ENCODE measurements around the gene ZFHX2.

ZFHX2 gene

DNA sequence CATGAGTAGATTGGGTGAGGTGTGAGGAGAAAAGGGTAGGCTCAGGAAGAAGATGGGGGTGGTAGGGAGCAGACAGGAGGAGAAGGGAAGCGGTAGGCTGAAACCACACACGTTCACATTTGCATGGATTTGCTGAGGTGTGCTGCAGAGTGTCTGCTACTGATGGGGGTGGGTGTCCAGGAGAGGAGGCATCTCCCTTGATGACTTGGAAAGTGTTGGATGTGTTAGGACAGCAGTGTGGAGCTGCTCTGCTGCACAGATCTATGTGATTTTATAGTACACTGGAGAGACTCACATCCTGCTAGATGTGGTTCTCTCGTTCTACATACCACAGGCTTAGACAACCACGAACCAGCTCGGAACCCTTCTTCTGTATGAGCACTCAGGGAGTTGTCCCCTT is 9.3 kb downstream of the ZFHX2 start:
- no peaks in the 10 kb centered on the region for H4K20me1 ChIP-seq (ENCODE audit: insufficient read depth, low read length)
- no peak overlapping the region for H3K4me3 ChIP-seq (ENCODE audit: low read length)
- no peaks in the 10 kb centered on the region for H3K36me3 ChIP-seq (replicated peaks; ENCODE audit: low read depth, low read length)
- no peak overlapping the region for H3K9ac ChIP-seq (ENCODE audit: low read length)
- no peaks in the 10 kb centered on the region for H3K9me3 ChIP-seq (ENCODE audit: insufficient read depth, low read length)
- TF ChIP-seq EZH2phosphoT487 (IDR thresholded peaks at IDR 0.05; ENCODE audit: low read depth), result no peak
- TF ChIP-seq, protein P1, sequence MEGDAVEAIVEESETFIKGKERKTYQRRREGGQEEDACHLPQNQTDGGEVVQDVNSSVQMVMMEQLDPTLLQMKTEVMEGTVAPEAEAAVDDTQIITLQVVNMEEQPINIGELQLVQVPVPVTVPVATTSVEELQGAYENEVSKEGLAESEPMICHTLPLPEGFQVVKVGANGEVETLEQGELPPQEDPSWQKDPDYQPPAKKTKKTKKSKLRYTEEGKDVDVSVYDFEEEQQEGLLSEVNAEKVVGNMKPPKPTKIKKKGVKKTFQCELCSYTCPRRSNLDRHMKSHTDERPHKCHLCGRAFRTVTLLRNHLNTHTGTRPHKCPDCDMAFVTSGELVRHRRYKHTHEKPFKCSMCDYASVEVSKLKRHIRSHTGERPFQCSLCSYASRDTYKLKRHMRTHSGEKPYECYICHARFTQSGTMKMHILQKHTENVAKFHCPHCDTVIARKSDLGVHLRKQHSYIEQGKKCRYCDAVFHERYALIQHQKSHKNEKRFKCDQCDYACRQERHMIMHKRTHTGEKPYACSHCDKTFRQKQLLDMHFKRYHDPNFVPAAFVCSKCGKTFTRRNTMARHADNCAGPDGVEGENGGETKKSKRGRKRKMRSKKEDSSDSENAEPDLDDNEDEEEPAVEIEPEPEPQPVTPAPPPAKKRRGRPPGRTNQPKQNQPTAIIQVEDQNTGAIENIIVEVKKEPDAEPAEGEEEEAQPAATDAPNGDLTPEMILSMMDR (IDR thresholded peaks at IDR 0.05; ENCODE audit: low read depth, low read length), result no peak
- H2AFZ ChIP-seq (ENCODE audit: low read depth, low read length), result no peak overlapping the region
- no peak overlapping the region for H3K4me2 ChIP-seq (ENCODE audit: low read length)
- no peaks in the 10 kb centered on the region for H3K79me2 ChIP-seq (ENCODE audit: low read length)
- no peak overlapping the region for H3K27ac ChIP-seq (ENCODE audit: low read length)
- H3K4me1 ChIP-seq (ENCODE audit: low read length), result 0 out of 2 replicates have a peak, but pooled peaks cover 4% of the 10 kb centered on the region
- H3K27me3 ChIP-seq (ENCODE audit: low read depth, low read length), result no peaks in the 10 kb centered on the region

DNA sequence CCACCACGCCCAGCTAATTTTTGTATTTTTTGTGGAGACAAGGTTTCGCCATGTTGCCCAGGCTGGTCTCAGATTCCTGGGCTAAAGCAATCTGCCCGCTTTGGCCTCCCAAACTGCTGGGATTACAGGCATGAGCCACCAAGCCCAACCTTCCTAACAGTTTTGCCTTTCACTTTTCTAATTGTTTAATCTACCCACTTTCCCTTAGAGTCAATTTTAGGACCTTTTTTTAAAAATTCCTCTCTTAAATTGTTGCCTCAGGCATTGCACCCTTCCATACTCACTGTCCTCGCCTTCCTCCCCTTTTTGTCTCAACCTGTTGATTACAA is 11.5 kb downstream of the ZFHX2 start:
- 0 out of 2 replicates have a peak, but pooled peaks cover 4% of the 10 kb centered on the region for H3K4me1 ChIP-seq (ENCODE audit: low read length)
- no peak overlapping the region for H3K4me3 ChIP-seq (ENCODE audit: low read length)
- H4K20me1 ChIP-seq (ENCODE audit: insufficient read depth, low read length), result no peaks in the 10 kb centered on the region
- no peak overlapping the region for H3K9ac ChIP-seq (ENCODE audit: low read length)
- no peak for TF ChIP-seq EZH2phosphoT487 (IDR thresholded peaks at IDR 0.05; ENCODE audit: low read depth)
- TF ChIP-seq, protein P1 (IDR thresholded peaks at IDR 0.05; ENCODE audit: low read depth, low read length), result no peak
- no peak overlapping the region for H3K27ac ChIP-seq (ENCODE audit: low read length)
- H2AFZ ChIP-seq (ENCODE audit: low read depth, low read length), result no peak overlapping the region
- H3K36me3 ChIP-seq (replicated peaks; ENCODE audit: low read depth, low read length), result no peaks in the 10 kb centered on the region
- H3K27me3 ChIP-seq (ENCODE audit: low read depth, low read length), result no peaks in the 10 kb centered on the region
- no peaks in the 10 kb centered on the region for H3K79me2 ChIP-seq (ENCODE audit: low read length)
- H3K4me2 ChIP-seq (ENCODE audit: low read length), result no peak overlapping the region
- no peaks in the 10 kb centered on the region for H3K9me3 ChIP-seq (ENCODE audit: insufficient read depth, low read length)

DNA sequence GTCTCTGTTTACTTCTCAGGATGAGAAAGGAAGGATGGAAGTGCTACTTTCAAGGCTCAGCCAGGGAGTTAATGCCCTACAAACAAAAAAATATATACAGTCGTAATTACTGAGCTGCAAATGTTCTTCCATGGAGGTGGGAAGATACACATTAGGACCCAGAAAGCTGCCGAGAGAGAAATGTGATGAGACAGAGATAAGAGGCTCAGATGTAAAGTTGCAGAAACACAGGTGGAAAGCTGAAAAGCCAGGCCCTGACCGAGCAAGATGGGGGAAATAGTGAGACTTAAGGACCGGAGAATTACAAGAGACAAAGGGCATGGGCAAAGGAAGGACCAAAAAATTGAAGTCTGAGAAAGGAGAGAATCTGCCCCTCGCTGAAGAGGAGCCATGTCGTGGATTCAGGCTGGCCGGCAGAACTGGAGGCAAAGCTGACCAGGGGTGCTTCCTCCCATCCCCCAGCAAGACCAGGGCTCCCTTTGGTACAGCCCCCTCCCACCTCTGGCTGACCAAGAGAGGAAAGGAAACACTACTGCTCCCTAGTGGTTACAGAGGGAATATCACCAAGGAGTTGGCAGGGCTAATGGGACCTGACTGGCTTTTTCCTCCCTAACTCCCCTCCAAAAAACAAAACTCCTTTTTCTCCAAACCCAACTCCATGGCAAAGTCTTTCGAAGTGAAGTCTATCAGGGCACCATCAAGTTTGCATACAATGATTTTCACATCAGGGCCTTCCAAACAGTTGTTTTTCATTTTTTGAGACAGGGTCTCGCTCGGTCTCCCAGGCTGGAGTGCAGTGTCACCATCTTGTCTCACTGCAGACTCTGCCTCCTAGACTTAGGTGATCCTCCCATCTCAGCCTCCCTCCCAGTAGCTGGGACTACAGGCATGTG is 12.1 kb downstream of the ZFHX2 start:
- H3K9ac ChIP-seq (ENCODE audit: low read length), result no peak overlapping the region

DNA sequence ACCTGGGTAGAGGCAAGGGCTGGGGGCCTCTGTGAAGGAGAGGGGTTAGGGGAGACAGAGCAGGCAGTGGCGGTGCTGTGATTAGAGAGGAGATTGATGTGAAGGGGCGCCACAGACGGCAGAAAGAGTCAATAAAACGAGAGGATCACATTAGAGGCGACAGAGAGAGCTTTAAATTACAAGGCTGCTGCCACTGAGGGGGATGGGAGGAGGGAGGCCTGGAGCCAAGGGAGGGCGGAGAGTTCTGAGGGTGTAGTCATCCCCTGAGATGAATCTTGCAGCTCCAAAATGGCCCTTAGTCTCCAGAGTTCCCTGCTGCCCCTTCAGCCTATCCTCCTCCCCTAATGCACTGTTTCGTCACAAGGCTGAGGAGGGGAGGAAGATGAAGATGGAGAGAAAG is 12.8 kb downstream of the ZFHX2 start:
- Histone ChIP-seq H2AFZ (ENCODE audit: low read depth, low read length) (no peak overlapping the region), H3K9me3 (ENCODE audit: insufficient read depth, low read length) (no peaks in the 10 kb centered on the region), H3K9ac (ENCODE audit: low read length) (no peak overlapping the region), H3K4me3 (ENCODE audit: low read length) (no peak overlapping the region), H3K4me2 (ENCODE audit: low read length) (peak overlapping the region; percentile 26; the same call in 1 of the 2 replicates), H3K4me1 (ENCODE audit: low read length) (0 out of 2 replicates have a peak, but pooled peaks cover 4% of the 10 kb centered on the region), H4K20me1 (ENCODE audit: insufficient read depth, low read length) (no peaks in the 10 kb centered on the region), H3K79me2 (ENCODE audit: low read length) (no peaks in the 10 kb centered on the region), H3K27me3 (ENCODE audit: low read depth, low read length) (no peaks in the 10 kb centered on the region), H3K36me3 (replicated peaks; ENCODE audit: low read depth, low read length) (no peaks in the 10 kb centered on the region), H3K27ac (ENCODE audit: low read length) (no peak overlapping the region)
- TF ChIP-seq EZH2phosphoT487 (IDR thresholded peaks at IDR 0.05; ENCODE audit: low read depth), result no peak
- TF ChIP-seq, protein P1 (IDR thresholded peaks at IDR 0.05; ENCODE audit: low read depth, low read length), result no peak

More for the DNA sequence above, 12.1 kb downstream of the ZFHX2 start:
- Histone ChIP-seq H3K79me2 (ENCODE audit: low read length) (no peaks in the 10 kb centered on the region), H3K4me2 (ENCODE audit: low read length) (peak overlapping the region; percentile 26), H3K36me3 (replicated peaks; ENCODE audit: low read depth, low read length) (no peaks in the 10 kb centered on the region), H3K4me1 (ENCODE audit: low read length) (0 out of 2 replicates have a peak, but pooled peaks cover 4% of the 10 kb centered on the region), H3K27ac (ENCODE audit: low read length) (no peak overlapping the region), H2AFZ (ENCODE audit: low read depth, low read length) (no peak overlapping the region), H3K9me3 (ENCODE audit: insufficient read depth, low read length) (no peaks in the 10 kb centered on the region), H4K20me1 (ENCODE audit: insufficient read depth, low read length) (no peaks in the 10 kb centered on the region), H3K27me3 (ENCODE audit: low read depth, low read length) (no peaks in the 10 kb centered on the region), H3K4me3 (ENCODE audit: low read length) (no peak overlapping the region)
- TF ChIP-seq, protein P1 (IDR thresholded peaks at IDR 0.05; ENCODE audit: low read depth, low read length), result peak; percentile 69
- TF ChIP-seq EZH2phosphoT487 (IDR thresholded peaks at IDR 0.05; ENCODE audit: low read depth), result no peak
